GM12878 (cell line): Measurements from ENCODE around the gene DDX27. TPM values are rescaled to one million over a fixed set of nuclear protein-coding genes. Genes with fewer than 3 reads are reported as not detected.

Source experiments
- BMI1 ChIP-seq: fragments of 450-650 bp; IDR thresholded peaks from 2 replicates; pipeline ENCODE4 v1.6.1; 2016; ENCODE audit warnings: mild to moderate bottlenecking, moderate library complexity, borderline replicate concordance
- ETV6 ChIP-seq, 2 experiments: fragments of 450-650 bp in 1 of 2; IDR thresholded peaks in 1 of 2; conservative IDR thresholded peaks in 1 of 2; 2 replicates each; pipeline ENCODE4 v1.6.1; 2014; ENCODE audit warnings: antibody characterized with exemption in 1 of 2, borderline replicate concordance in 1 of 2, low read depth in 1 of 2, mild to moderate bottlenecking in 1 of 2, moderate library complexity in 1 of 2
- GATAD2B ChIP-seq: fragments of 450-650 bp; conservative IDR thresholded peaks from 2 replicates; pipeline ENCODE4 v1.6.1; 2017; ENCODE audit warnings: low read depth, mild to moderate bottlenecking, moderate library complexity
- KDM1A ChIP-seq: fragments of 200-600 bp; sonication (generic); IDR thresholded peaks from 2 replicates; pipeline ENCODE4 v1.6.1; 2016; ENCODE audit warnings: borderline replicate concordance
- MTA3 ChIP-seq: IDR thresholded peaks from 2 replicates; pipeline ENCODE4 v1.6.1; 2012; ENCODE audit warnings: low read length, inconsistent platforms, borderline replicate concordance
- RCOR1 ChIP-seq: conservative IDR thresholded peaks from 2 replicates; pipeline ENCODE4 v1.6.1; 2012; ENCODE audit warnings: low read depth, low read length, improper control_type of control experiment
- RFX5 ChIP-seq: IDR thresholded peaks from 2 replicates; pipeline ENCODE4 v1.6.1; 2011; ENCODE audit warnings: low read depth, low read length, improper control_type of control experiment
- SREBF1 ChIP-seq: IDR thresholded peaks from 2 replicates; pipeline ENCODE4 v1.6.1; 2012; ENCODE audit warnings: mild to moderate bottlenecking, low read length
- SRF ChIP-seq, 2 experiments: IDR thresholded peaks; 2 replicates each; pipeline ENCODE4 v1.6.1; 2011; ENCODE audit warnings: low read depth in 2 of 2, low read length in 2 of 2, mild to moderate bottlenecking in 1 of 2, moderate library complexity in 1 of 2
- STAT1 ChIP-seq: fragments of 450-650 bp; conservative IDR thresholded peaks from 2 replicates; pipeline ENCODE4 v1.6.1; 2014; ENCODE audit warnings: antibody characterized with exemption, mild to moderate bottlenecking
- TBL1XR1 ChIP-seq: IDR thresholded peaks from 2 replicates; pipeline ENCODE4 v1.6.1; 2012; ENCODE audit warnings: low read depth, low read length, improper control_type of control experiment
- TCF7 ChIP-seq: IDR thresholded peaks from 2 replicates; pipeline ENCODE4 v1.6.1; 2014; ENCODE audit warnings: antibody characterized with exemption, borderline replicate concordance
- ZBED1 ChIP-seq: IDR thresholded peaks from 2 replicates; pipeline ENCODE4 v1.6.1; 2016; ENCODE audit warnings: borderline replicate concordance
- ZZZ3 ChIP-seq: IDR thresholded peaks from 2 replicates; pipeline ENCODE4 v1.6.1; 2011; ENCODE audit warnings: low read depth; ENCODE audit not compliant: control insufficient read depth, insufficient read length
- polyA plus RNA-seq, 11 experiments: library from polyadenylated mRNA; depleted of rRNA in 4 of 11; unstranded in 6 of 11; stranded (reverse) in 5 of 11; fragments of >200 nt; fragmentation: Nextera tagmentation in 4 of 11; fragmentation: Illumina TruSeq in 1 of 11; extraction: Ambion mirVana in 4 of 11; extraction: Trizol in 1 of 11; gene quantifications; 1 replicate in 1 of 11; 2 replicates in 10 of 11; pipeline versions ENCODE4 v1.2.1 to v1.2.3, GENCODE V29; 2011 to 2016; ENCODE audit warnings: inconsistent platforms in 2 of 11, missing spikeins in 2 of 11, low read depth in 1 of 11
- total RNA-seq, 4 experiments: library from RNA; depleted of rRNA in 3 of 4; stranded (reverse); fragments of >200 nt in 3 of 4; fragmentation: Illumina TruSeq in 1 of 4; extraction: Trizol in 1 of 4; gene quantifications; 2 replicates each; pipeline versions ENCODE4 v1.2.1 to v1.2.3, GENCODE V29; 2013 to 2021
- TF ChIP-seq, protein P1 (sequence below): fragments of 450-650 bp; IDR thresholded peaks from 2 replicates; pipeline ENCODE4 v1.6.1; 2014; ENCODE audit warnings: mild to moderate bottlenecking
- TF ChIP-seq, protein P2 (sequence below): IDR thresholded peaks from 2 replicates; pipeline ENCODE4 v1.6.1; 2011; ENCODE audit warnings: low read depth, mild to moderate bottlenecking, low read length, moderate library complexity, borderline replicate concordance; ENCODE audit errors: extremely low read depth

DDX27 gene
- total and polyA plus RNA-seq, 10 of the 15 experiments (the other 5 are each of a cell fraction or from before 2014, with no cell fraction given): 19.8 to 78.8 (median 54.9) TPM

DNA sequence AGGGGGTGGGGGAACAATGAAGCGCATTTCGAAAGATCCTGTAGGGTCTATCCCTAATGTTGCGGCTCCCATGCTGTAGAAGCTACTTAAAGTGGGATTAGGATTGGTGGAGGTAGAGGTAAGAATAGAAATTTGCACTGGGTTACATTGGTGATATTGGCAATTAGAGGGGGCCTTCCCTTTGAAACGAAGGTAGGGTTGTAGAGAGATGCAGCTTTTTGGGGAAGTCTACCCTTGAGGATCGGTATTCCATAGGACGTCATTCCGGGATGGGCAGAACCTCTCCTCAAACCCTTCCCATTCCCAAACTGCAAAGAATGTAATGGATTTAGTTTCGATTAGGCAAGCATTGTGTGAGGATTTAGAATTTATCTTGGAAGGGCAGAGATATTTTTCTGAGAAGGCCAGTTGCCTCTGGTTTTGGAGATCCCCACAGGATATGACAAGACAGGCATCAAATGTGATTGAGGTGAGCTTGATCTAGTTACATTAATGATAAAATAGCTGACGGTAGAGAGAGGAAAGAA lies 64.0 kb downstream of the DDX27 start (continued):
- peak; percentile 38; the same call in 1 of the 2 replicates for TF ChIP-seq ZBED1
- TF ChIP-seq BMI1: peak; percentile 12; the same call in 1 of the 2 replicates
- TF ChIP-seq, protein P1, sequence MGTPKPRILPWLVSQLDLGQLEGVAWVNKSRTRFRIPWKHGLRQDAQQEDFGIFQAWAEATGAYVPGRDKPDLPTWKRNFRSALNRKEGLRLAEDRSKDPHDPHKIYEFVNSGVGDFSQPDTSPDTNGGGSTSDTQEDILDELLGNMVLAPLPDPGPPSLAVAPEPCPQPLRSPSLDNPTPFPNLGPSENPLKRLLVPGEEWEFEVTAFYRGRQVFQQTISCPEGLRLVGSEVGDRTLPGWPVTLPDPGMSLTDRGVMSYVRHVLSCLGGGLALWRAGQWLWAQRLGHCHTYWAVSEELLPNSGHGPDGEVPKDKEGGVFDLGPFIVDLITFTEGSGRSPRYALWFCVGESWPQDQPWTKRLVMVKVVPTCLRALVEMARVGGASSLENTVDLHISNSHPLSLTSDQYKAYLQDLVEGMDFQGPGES: no peak
- no peak for TF ChIP-seq TBL1XR1
- TF ChIP-seq ZZZ3: no peak
- TF ChIP-seq SRF (IDR thresholded peaks at IDR 0.05; ENCODE audit: low read depth in 2 of 2, low read length in 2 of 2): no peak
- TF ChIP-seq SREBF1: no peak
- no peak for TF ChIP-seq ETV6 (conservative IDR thresholded peaks at IDR 0.05 in 1 of 2, IDR thresholded peaks at IDR 0.05 in 1 of 2; ENCODE audit: borderline replicate concordance in 1 of 2, low read depth in 1 of 2)
- no peak for TF ChIP-seq RFX5
- no peak for TF ChIP-seq STAT1
- TF ChIP-seq KDM1A: no peak
- TF ChIP-seq GATAD2B: no peak
- TF ChIP-seq, protein P2, sequence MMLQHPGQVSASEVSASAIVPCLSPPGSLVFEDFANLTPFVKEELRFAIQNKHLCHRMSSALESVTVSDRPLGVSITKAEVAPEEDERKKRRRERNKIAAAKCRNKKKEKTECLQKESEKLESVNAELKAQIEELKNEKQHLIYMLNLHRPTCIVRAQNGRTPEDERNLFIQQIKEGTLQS: no peak
- TF ChIP-seq TCF7: 0 out of 2 replicates have a peak, but pooled peaks have one; percentile 12
- TF ChIP-seq MTA3: no peak
- TF ChIP-seq RCOR1: no peak
